ENCODE data around the gene TADA3.

The TADA3 gene

GRCh38 chr3:9792405-9793160 is at the start of gene TADA3, which contains the start of gene ARPC4:
TSS of gene TADA3 (minus strand) at chr3:9792473. CDS start at chr3:9791466, 1,007 bp downstream.
TSS of gene ARPC4 (plus strand) at chr3:9793082. CDS start at chr3:9793122, 40 bp downstream.
- peak; percentile 97 for DNase-seq

DNA sequence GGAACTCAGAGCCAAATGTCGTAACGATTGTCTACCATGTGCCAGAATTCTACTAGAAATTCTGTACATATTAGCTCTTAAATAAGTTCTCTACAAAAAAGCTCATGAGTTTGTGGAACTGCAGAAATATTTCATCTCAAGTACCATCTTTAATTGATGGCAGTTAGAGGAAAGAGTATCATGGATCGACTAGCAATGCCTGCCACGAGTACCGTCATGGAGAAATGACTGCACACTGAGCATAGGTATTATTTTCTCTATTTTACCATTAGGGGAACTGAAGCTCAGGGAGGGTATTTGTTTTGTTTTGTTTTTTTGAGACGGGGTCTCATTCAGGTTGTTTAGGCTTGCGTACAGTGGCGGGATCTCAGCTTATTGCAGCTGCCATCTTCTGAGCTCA is 48.7 kb upstream of the TADA3 start:
- no peak for DNase-seq

GRCh38 chr3:9838856-9839255 is 46.6 kb upstream of the TADA3 start:
- DNase-seq: no peak

- no peak for DNase-seq
Measured at GRCh38 chr3:9837701-9838582, 45.7 kb upstream of the TADA3 start.

DNA sequence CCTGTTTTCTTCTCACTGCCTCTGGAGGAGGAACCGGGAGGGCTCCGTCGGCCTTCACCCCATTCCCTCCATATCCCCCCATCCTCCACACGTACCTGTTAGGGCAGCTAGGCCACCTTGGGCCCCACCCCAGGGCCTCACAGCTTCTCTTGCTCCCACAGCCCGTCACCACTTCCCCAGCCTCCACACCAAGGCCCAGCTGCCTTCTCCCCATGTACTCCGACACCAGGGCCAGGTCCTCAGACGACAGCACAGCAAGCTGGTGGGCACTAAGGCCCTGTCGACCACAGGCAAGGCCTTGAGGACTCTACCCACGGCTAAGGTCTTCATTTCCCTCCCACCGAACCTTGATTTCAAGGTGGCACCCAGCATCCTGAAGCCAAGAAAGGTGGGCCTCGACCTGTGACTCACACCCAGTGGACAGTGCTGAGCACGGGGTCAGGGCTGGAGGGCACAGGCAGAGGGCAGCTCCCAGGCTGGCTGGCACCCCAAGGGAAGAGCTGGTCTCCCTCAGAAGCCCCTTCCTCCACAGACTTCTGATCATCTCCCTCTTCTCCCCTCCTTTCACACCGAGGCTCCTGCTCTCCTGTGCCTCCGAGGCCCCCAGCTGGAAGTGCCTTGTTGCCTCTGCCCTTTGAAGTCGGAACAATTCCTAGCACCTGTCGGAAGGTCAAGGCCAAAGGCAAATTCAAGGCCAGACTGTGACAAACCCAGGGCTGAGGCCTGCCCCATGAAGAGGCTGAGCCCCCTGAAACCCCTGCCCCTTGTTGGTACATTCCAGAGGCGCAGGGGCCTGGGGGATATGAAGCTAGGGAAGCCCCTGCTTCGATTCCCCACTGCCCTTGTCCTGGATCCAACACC is 42.5 kb upstream of the TADA3 start:
- no peak for DNase-seq

DNA sequence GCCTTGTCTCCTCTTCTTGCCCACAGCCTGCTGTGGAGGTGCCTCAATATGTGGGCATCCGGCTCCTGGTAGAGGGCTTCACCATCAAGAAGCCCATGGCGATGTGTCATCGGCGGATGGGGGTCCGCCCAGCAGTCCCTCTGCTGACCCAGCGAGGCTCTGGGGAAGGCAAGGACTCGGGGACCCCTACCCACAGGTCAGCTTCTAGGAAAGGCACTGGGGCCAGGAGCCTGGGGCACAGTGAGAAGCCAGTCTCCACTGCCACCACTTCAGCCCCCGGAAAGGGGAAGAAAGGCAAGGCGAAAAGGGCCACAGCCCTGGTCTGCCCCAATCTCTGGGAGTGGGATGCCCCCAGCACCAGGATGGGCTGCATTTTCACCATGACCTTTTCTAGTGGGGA is 40.8 kb upstream of the TADA3 start:
- no peak for DNase-seq

DNA sequence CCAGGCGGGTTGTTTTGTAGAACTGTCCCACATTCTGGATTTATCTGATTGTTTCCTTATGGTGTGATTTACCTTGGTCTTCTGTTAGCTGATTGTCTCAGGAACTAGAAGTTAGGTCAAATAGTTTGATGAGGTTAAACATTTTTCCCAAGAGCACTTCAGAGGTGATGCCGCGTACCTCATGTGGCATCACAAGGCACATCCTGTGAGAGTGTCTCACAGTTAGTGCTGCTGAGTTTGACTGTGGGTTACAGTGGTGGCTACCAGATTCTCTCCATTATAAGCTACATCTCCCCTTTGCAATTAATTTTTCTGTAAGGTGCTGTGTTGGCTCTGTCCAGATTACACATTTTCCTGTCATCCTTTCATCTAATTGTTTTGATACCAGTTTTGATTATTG is 39.0 kb upstream of the TADA3 start:
- DNase-seq: no peak

GRCh38 chr3:9828801-9829755 is 36.8 kb upstream of the TADA3 start:
- no peak for DNase-seq

DNA sequence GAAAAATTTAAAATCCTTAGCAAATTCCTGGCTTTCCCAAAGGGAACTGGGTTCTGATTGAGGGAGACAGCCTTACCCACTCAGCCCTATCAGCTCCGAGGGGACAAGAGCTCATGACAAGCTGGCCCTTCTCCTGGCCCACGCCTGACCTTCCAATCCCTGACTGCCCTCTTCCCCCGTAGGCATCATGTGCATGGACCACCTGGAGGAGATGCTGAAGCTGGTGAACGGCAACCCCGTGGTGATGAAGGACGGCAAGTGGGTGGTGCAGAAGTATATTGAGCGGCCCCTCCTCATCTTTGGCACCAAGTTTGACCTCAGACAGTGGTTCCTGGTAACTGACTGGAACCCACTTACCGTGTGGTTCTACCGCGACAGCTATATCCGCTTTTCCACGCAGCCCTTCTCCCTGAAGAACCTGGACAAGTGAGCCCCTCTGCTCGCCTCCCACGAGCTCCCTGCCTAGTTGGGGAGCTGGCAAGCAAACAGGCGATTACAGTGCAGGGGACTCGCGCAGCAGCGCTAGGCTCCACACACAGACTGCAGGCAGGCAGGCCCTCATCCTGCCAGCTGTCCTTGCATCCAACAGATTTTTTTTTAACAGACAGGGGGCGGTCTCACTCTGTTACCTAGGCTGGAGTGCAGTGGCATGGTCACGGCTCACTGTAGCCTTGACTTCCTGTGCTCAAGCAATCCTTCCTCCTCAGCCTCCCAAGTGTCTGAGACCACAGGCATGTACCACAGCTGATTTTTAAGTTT is 34.7 kb upstream of the TADA3 start:
- DNase-seq: peak; percentile 0

GRCh38 chr3:9825451-9826040 is 33.3 kb upstream of the TADA3 start:
- no peak for DNase-seq

DNA sequence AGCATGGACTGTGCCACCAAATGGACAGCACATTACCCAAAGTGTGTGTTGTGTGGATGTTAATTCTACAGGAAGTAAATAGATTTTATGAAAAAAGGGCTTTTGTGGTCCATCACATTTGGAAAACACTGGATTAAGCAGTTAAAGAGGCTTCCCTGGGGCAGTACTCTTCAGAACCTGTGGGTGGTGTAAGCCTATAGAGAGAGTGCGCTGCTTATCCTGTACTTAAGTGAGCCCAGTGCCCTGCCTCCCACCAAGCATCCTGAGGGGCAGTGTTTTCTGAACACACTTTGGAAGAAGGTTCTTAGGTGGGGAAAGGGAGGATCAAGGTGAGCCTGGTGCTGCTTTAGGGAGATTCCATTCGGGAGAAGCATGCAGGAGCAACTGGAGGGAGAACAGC is 28.7 kb upstream of the TADA3 start:
- no peak for DNase-seq

- DNase-seq: no peak
Measured at GRCh38 chr3:9820543-9820942, 28.3 kb upstream of the TADA3 start.

DNA sequence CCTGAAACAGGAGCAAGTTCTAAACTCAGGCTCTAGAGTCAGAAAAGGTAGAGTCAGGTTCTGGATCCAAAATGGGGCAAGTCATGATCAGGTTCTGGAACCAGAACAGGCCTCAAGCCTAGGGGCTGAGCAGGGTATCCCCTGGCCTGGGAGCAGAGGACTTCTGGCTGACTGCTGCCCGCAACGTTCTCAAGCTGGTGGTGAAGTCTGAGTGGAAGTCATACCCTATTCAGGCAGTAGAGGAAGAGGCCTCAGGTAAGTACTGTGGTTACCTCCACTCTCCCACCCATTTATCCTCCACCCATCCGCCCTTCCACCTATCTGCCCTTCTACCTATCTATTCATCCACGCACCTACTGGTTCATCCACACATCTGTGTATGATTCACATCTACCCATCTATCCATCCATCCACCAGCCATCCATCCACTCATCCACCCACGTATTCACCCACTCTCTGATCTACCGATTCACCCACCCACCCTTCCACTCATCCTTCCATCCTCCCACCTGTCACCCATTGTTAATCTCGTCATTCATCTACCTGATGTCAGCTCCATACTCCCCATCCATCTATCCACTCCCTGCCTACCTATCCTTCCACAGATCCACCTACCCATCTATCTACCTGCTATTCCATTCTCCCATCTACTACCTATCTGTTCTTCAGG is 26.5 kb upstream of the TADA3 start:
- no peak for DNase-seq

DNA sequence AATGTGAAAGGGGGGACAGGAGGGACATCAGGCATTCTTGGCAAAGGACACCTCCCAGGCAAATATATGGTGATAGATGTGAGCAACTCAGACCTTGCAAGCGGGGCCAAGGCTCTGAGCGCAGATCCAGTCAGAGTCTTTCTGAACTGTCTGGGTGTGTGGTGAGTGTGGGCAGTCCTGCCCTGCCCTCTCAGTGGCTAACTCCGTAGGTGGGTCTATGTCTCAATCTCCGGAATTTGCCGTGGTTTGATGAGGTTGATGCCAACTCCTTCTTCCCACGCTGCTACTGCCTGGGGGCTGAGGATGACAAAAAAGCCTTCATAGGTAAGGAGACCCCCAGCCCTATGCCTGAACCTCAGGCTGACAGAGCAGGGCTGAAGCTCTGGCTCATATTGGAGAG is 25.2 kb upstream of the TADA3 start:
- no peak for DNase-seq

DNA sequence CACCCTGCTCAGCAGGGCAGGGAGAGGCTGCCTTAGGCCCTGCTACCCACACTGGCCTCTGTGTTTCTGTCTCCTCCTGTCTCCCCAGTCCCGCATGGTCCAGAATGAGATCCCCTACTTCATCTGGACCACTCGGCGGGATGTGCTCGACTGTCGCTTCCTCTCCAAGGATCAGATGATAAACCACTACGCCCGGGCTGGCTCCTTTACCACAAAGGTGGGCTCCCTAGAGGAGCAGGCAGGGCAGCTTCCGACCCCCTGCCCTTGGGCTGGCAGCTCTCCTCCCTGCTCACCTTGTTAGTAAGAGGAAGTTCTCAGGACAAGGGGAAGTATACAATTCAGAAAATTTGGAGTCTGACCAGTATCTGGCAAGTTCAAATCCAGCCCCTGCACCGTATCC is 23.7 kb upstream of the TADA3 start:
- no peak for DNase-seq

DNA sequence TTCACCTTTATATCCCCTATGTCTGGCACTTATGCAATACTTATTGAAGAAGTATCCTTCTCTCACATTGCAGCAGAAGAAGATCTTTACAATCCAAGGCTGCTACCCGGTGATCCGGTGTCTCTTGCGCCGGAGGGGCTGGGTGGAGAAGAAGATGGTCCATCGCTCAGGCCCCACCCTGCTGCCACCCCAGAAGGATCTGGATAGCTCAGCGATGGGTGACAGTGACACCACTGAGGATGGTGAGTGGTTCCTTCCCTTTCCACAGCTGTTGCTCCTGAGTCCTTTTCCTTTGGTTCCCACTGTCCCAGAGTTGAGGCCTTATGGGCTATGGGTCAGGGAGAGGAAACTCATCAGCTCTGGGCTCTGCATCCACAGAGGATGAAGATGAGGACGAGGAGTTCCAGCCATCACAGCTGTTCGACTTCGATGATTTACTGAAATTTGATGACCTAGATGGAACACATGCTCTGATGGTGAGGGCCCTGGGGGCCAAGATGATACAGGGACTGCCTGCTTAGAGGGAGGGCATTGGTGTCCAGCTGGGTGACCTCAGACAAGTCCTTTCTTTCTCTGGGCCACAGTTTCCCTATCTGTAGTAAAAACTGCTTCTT is 20.7 kb upstream of the TADA3 start:
- no peak for DNase-seq

DNA sequence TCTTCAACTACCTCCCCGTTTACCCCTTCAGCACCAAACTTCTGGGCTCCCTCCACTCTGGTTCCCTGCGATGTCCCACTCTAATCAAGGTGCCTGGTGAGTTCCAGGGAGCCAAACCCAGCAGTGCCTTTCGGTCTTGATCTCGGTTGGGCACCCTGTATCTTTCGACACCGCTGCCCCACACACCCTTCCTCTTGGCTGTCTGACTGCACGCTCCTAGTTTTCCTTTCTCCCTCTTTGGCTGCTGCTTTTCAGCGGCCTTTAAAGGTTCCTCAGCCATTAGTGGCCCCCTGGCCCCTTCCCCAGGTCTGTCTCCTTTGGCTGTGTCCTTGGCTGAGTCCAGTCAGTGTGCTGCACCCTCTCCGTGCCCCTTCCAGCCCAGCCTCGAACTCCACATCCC is 18.6 kb upstream of the TADA3 start:
- DNase-seq: no peak

DNA sequence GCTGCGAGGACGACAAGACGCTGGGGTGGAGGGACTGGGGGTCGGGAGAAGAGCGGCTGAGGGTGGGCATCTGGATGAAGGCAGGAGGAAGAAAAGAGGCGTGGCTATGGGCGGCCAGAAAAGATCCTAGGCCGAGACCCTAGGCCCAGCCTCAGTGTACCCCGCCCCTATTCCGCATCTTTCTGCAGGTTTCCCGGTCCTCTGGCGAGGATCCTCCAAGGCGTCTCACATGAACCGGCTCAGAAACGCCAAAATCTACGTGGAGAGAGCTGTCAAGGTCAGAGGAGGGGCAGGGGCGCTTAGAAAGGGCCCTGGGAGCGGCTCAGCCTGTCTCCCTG is 18.1 kb upstream of the TADA3 start:
- no peak for DNase-seq

- peak; percentile 38 for DNase-seq
Measured at GRCh38 chr3:9809615-9810432, 17.6 kb upstream of the TADA3 start, which contains the start of gene TTLL3. TSS of gene TTLL3 (plus strand) at chr3:9810262. CDS start at chr3:9810662, 400 bp downstream.

All from NCI-H1092 treated with DMSO at 0.1 percent for 48 hours (cell line).